Raji (cell line): ENCODE data around the gene PSD.
A peak's percentile ranks its signal among the peaks of the same experiment; 100 is the strongest.

Experiments used
- POLR2A ChIP-seq: IDR thresholded peaks from 2 replicates; pipeline ENCODE4 v1.6.1; 2011; ENCODE audit warnings: low read depth, low read length, control low read depth; ENCODE audit not compliant: insufficient read depth

The PSD gene

DNA sequence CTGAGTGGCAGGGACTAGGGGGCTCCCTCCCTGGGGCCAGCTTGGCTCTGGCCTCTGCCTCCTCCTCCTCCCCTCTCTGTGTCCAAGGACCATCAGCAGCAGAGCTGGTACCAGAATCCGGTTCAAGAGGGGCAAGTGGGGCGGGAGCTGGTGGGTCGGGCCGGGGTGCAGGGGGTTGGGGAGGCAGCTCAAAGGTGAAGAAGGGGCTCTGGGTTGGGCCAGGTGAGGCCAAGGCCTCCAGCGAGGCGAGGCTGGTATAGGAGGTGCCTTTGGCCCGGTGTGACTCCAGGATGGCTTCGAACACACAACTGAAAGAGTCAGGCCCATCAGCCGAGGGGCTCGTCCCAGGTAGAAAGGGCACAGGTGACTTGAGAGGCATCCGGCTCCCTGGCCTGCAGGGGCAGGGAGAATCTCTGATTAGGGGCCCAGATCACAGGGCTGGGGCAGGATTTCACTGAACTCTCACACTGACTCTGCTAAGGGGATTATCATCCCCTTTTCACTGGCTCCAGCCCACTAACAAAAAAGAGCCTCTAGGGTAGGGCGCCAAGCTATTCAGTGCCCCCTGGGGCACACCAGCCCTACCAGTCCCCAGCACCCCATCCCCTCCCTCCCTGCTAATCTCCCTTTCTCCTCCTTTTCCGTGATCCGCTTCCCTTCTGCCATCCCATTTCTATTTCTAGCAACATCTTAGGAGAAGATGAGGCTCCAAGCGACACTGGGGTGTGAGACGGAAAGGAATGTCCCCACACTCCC, 4.6 kb downstream of the PSD start:
- no peak for TF ChIP-seq POLR2A

DNA sequence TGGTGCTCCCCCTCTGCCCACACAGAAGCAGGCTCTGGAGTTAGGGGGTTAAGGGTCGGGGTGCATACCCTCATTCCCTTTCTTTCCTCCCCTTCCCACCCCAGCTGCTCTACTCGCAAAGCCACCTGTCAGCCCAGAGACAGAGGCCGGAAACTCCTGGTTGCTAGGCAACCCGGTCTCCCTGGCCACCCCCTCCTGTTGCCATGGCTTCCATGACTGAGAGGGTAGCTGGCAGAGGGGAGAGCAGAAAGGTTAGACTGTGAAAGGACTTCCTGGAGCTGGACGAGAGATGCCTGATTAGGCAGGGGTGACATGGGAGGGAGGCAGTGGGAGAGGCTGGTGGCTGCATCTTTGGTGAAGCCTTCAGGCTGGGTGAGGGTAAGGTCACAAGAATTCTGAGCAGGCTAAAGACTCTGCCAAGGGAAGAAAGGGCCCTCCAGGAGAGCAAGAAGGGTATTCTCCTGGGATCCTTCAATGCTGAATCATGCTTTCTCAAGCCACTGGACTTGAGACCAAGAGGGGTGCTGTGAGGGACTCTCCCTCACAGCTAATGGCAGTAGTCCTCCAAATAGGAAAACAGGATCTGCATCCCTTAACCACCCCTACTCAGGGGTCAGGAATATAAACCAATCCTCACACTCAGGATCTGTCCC, 5.4 kb downstream of the PSD start:
- no peak for TF ChIP-seq POLR2A

DNA sequence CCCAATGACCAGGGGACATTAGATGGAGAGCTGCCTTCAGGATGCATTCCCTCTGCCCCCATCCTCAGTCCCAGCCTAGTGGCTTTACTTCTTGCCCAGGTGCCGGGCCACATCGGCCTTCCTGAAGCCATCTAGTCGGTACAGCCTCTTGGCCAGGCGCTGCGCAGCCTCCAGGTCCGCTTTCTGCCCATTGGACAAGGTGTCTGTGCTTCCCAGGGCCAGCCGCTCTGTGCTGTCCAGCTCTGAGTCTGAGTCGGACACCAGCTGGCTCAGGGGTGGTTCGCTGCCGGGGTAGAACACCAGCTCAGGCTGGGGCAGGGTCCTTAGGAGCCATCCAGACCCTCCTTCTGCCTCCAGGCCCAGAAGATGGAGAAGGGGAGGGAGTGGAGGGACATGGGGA, 6.3 kb downstream of the PSD start:
- TF ChIP-seq POLR2A = no peak

DNA sequence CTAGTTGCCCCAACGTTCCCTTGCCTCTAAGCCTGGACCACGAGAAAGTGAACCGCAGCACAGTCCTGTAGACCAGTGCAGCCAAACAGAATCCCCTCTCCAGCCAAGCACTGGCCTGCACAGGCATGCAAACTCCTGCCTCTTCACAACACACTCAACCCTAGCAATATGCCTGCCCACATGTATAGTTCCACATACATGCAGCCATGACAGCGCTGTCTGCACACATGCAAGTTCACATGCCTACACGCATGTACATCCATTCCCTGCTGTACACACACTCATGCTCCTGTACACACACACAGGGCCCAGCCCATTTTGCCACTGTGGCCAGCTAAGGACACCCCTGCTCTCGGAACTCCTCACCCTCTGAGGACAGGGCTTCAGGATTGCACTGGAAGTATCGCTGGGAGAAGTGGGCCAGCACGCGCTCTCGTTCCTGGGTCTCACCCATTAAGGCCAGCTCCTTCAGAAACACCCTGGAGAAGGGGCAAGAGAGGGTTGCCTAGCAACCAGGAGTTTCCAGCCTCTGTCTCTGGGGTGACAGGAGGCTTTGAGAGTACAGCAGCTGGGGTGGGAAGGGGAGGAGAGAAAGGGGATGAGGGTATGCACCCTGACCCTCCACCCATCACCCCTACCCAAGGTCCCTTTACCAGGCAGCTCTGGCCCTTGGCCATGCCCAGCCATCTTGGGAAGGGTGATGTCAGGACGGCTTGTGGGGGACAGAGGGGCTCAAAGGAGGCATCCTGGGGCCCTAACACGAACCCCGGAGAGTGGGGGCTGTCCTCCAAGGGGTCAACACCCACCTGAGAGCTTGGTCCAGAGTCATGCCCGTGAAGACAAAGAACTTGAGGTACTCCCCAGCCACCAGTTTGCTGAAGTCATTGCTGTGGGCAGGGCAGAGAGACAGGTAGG, 7.0 kb downstream of the PSD start:
- no peak for TF ChIP-seq POLR2A

DNA sequence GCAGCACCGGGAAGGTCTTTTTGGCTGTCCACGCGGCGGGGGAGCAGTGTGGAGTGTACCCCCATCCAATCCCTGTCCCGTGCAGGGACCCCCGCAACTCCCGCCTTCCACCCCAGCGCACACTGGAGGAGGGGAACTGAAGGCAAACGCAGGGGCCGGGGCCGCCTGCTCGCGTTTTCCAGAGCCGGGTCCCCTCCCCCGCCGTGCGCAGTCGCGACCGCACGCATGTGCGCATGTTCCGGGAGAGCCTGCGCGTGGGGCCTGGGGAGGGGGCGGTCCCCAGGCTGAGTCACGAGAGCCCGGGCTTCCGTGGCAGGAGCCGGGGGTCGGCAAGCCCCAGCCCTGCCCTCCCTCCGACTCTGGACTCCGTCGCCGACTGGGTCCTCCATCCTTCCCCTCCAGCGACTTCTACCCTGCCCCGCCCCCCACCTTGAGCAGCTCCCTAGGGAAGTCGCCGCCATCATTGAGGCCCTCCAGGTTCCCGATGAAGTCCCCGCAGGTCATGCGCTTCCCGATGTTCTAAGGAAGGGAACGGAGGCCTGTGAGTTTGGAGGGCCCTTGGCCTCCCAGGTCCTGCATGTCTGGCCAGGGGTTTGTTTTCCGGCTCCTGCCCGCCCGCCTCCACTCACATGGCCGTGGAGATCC, 8.0 kb downstream of the PSD start:
- no peak for TF ChIP-seq POLR2A

DNA sequence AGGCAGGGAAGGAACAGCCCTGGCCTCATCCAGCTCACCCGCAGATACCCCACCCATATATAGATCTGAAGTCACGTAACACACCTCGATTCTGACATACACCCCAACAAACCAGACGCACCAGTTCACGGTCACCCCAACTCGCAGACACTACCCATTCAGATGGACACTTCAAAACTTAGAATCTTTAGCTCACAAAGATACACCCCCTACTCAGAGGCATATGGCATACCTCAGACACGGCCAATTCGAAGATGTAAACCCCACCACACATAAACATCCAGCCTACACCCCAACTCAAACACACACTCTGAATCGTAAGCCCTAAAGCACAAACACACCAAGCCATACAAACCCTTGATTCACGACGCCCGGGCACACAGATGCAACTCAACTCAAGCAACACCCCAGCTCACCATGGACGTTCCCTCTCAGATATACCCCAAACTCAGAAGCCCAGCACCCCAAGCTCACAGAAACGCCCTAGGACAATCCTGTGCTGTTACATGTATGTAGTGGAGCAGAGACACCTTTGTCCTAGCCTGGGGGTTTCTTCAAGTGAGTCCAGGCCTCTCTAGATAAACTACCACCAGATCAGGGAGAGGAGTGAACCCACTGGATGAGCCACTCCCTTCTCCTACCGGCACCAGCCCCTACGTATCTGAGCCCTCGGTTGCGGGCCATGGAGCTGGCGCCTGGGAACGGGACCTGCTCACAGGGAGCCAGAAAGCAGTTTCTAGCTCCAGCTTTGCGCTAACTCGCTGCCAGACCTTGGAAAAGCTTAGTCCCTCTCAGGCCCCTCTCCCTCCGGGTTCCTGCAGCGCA, 8.8 kb downstream of the PSD start:
- no peak for TF ChIP-seq POLR2A

DNA sequence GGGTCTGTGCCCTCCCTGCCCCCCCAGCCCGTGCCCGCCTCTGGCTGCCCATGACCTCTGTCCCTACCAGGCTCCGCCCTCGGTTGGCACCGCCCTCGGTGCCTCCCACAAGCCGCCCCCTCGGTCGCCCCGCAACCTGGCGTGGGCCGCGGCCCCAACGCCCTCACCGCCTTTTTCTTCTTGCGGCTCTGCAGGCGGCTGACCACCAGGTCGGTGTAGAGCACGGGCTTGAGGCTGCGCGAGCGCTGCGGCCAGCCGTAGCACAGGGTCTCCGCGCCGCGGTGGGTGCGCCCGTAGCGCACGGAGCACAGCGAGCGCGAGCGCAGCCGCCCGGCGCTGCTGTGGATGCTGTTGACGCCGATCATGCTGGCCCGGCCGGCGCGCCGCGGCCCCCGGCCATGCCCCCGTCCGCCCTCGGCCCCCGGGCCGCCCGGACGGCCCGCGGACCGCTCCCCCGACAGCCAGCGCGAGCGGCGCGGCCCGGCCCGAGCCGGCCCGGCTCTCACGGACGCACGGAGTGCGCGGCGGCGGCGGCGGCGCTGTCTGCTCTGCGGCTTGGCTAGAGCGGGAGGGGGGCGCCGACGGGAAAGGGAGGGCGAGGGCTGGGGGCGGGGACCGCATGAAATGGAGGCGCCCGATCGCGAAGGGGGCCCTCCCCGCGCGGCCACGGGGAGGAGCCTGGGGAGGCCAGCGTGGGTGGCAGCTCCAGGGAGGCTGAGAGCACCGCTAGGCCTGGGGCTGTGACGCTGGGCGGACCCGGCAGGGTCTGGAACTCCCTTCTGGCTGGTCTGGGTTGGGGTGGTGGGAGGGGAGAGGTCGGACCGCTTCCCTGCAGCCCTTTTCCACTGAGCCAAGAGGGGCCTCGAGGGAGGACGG, 9.6 kb downstream of the PSD start:
- no peak for TF ChIP-seq POLR2A

DNA sequence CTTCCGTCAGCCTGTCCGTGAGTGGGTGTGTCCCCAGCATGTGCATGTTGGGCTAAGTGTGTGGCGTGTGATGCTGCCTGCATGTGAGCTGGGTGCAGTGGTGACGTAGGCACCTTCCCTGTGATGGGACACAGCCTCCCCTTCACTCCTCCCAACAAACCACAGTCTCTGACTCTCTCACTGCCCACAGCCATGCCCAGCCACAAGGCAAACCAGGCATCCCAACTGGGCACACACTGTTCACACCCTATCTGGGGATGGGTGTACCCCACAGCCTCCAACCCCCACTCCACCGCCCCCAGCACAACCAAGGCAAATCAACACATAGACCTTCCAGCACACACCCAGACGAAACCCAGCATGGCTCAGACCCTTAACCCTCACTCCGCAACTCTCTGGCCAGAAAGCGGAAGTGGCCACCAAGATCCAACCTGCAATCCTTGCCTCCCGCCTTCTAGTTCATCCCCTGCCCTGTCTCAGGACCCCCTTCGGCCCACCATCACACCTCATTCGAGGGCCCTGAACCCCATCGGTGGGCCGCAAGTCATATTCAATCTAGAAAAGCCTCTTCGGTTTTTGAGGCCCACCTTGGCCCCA, 10.4 kb downstream of the PSD start:
- TF ChIP-seq POLR2A = no peak

DNA sequence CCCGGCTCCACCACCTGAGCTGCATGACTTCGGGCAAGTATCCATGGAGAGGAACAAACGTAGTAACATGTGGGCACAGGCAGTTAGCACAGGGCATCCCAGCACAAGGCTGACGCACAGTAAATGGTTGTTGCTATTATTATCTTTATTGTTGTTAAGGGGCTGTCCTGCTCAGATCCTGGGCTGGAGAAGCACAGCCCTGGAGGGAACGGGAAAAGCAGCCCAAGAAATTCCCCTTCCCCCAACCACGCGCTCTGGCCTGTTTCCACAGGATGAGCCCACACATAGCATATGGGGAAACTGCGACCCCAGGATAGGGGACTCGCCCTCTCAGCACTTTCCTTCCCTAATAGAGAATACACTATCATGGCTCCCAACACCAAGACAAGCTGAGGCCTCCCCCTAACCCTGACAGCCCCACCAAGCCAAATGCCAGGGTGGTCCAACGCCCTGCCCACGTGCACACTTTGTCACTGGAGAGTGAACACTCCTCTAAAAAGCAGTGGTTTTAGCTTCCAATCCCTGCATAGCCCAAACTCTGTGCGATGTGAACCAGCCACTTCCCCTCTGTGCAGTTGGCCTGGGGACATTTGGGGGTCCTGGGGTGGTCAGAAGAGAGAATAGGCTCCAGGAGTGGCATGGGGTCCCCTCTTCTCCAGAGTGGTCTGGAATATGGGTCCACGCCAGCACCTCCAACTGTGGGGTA, 11.0 kb downstream of the PSD start:
- TF ChIP-seq POLR2A = no peak

DNA sequence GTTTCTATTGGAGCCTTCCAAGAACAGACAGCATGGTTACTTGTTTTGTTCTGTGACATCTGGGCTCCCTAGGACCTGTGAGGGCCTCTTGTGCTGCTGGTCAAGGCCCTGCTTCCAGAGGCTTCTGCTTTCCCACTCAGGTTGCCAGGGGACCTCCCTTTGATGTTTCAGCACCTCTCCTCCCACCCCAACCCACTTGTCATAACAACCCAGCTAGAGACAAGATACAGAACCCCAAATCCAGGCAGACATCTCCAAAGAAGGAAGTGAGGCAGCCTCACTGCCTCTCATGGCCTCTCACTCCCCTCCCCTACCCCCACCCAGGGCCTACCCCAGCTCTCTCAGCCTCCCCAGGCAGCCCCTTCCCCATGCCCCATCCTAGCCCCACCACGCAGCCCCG, 11.8 kb downstream of the PSD start:
- TF ChIP-seq POLR2A = no peak

DNA sequence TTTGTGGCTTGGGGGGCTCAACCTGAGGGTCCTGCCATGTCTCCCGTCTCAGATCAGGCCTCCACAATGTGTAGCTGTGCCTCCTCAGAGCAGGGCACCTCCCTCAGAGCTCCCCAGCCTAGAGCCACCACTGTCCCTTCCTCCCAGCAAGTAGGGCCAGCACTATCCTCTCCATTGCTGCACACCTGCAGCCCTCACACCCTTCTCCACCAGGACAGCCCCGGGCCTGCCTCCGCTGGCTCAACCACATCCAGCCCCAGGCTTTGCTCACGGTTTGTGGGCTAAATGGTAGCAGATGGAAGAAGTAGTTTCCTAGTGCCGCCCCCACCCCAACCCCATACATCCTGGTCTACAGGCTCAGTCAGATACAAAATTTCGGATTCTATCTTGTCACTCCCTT, 13.0 kb downstream of the PSD start:
- TF ChIP-seq POLR2A = 0 out of 2 replicates have a peak, but pooled peaks have one; percentile 3

DNA sequence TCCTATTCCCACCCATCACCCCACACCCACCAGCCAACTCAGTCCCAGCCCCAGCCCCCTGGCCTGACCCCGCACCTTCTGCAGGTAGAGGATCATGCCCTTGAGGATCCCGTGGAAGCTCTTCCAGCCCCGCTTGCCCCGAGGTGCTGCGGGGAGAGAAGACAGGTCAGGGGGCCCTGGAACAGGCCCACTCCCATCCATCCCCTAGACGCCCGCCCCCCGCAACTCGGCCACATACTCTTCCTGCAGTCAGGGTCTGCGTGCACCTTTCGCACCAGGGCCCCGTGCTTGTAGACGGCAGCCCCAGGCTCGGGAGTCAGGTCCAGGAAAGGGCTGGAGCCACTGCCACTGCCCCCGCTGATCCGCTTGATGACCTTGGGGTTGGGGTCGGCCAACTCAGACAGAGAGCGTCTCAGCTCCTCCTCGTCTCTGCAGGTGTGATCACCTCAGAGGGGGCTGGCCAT, 13.4 kb downstream of the PSD start:
- 0 out of 2 replicates have a peak, but pooled peaks have one; percentile 4 for TF ChIP-seq POLR2A
